Medulla oblongata (tissue), 1 donor: ENCODE results near the gene NOP9.

Experiments
- DNase-seq: peaks from one replicate; pipeline ENCODE4 v3.0.0-alpha.2; 2015; ENCODE audit errors: extremely low spot score

Gene NOP9

GRCh38 chr14:24283796-24284460, 15.7 kb upstream of the NOP9 start:
- DNase-seq, result no peak

GRCh38 chr14:24284501-24285035, 15.1 kb upstream of the NOP9 start:
- no peak for DNase-seq

GRCh38 chr14:24285351-24285750, 14.3 kb upstream of the NOP9 start:
- DNase-seq, result no peak

- DNase-seq, result no peak
Measured at GRCh38 chr14:24286996-24287395, 12.7 kb upstream of the NOP9 start.

DNA sequence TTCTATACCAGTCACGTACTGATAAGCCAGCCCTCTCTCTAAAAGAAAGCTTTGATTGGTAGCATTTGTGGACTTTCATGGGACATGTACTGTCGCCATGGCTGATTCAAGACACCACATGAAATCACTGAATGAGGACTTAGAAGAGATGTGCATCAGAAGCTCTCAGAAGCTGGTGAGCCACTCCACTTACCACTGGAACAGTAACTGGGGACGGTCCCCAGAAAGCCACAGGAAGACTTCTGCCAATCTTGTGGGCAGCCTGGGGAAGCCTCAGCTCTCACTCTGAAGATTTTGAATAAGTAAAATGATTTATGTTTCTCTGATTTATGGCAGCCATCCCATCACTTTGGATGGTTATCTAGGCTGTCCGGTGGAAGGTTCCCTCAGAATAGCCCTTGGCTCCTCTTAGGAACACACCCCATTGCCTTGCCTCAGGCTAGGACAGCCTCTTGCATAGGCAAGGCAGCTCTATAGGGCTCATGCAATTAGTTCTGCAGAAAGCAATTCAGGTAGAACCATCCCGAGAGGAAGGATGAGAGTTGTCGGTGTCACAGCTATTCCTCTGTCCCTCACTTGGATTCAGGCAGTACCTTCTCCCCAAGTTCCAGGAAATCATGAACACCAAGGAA, 9.9 kb upstream of the NOP9 start:
- DNase-seq, result no peak

GRCh38 chr14:24290746-24291145, 8.9 kb upstream of the NOP9 start:
- DNase-seq, result no peak

GRCh38 chr14:24291446-24292117, 8.1 kb upstream of the NOP9 start:
- no peak for DNase-seq

DNA sequence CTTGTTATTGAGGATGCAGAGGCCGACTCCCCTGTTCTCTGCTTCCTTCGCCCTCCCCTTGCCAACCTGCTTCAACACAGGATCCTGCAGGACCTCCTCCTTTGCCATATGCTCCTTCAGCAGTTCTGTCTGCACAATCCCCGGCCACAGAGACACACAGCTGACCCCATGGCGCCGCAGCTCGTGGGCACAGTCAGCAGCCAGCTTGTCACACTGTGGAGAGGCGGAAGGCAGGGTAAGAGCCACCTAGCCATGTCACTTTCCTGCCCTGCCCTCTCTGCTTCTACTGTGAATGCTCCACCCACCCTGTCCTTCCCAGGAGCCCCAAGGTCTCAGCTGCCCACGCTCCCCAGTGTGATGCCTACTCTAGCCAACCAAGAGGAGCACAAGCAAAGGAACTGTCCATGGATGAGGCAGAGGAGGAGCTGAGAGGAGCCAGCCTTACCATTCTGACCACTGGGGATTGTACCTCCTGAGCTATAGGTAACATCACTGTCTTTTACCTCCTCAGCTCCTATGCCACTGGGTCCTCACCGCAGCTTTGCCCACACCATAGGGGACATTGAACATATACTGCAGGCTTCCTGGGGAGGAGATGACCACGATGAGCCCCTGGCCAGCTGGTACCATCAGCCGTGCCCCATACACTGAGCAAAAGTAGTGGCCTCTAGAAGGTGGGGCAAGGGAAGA, 7.4 kb upstream of the NOP9 start:
- DNase-seq, result no peak

GRCh38 chr14:24293525-24293924, 6.1 kb upstream of the NOP9 start:
- DNase-seq, result no peak

GRCh38 chr14:24296341-24297157, 3.1 kb upstream of the NOP9 start:
- DNase-seq, result peak; percentile 82

GRCh38 chr14:24297190-24297964, 2.3 kb upstream of the NOP9 start:
- no peak for DNase-seq

DNA sequence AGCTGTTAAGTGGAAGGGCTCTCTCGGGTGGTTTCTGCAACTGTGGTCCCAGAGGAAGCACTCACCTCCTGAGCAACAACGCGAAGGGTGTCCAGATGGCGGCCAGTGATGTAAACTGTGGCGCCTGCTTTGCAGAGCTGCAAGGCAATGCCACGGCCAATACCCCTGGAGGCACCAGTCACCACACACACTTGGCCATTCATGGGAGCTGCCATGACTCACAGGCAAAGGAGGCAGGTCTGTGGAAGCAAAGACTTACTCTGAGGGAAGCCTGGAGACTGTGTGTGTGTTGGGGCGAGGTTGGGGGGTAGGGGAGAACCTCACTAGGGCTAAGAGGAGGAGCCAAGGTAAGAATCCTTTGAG, 777 bp upstream of the NOP9 start:
- DNase-seq, result no peak

GRCh38 chr14:24300326-24300980, 803 bp downstream of the NOP9 start:
- no peak for DNase-seq

- no peak for DNase-seq
Measured at GRCh38 chr14:24304019-24304387, 4.4 kb downstream of the NOP9 start.

DNA sequence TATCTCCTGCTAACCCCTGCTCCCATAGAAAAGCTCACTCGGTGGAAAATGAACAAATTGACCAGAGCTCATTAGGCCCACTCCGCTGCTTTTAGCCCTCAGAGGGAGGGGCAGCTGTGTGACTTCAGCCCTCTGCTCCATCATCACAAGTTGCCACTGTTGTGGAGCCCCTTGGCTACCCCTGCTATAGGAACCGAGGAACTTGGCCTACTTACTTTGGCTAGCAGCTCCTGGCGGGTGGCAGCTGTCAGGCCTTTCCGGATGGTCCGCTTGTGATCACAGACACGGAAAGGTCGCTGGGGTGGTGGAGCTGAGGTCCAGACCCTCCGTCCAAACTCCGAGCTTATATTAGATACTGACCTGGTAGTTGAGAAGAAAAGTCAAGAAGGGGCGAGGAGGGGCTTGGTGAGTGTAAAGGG, 7.5 kb downstream of the NOP9 start:
- no peak for DNase-seq

DNA sequence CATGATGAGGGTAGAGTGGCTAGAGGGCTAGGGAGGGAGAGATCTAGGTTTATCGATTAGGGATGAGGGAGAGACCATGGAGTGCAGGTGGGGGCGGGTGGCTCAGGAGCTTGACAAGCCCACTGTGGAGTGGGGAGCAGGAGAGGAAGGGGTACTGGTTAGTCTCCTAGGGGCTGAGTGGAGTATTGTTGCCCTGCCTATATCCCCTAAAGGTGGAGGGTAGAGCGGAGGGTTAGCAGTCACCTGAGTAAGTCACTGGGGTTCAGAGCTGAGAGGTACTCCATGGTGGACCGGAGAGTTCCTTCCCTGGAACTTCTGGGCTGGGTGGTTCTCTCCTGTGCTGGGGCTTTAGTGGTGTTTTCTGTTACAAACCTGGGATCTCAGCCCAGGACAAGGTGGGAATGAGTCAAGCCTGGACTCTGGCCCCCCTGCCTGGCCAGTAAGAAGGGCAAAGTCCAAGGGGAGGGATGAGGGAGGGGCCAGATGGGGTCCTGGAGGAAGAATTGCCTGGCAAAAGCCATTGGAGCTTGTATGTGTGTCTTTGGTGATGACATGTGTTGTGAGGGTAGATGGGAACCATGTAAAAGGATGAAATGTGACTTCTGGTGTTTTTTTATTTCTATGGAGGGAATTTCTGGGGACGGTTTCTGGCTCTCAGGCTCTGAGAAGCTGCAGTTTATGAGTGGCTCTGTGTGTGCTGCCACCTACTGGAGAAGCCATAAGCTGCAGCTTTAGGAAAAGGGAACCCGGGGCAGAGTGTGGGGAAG, 8.1 kb downstream of the NOP9 start, which contains the start of gene CIDEB:
Gene CIDEB, minus strand, starts transcription at position 403 of the 767 bp plus-strand sequence. Its CDS starts 119 bp downstream, at position 284.
- DNase-seq, result peak; percentile 80

DNA sequence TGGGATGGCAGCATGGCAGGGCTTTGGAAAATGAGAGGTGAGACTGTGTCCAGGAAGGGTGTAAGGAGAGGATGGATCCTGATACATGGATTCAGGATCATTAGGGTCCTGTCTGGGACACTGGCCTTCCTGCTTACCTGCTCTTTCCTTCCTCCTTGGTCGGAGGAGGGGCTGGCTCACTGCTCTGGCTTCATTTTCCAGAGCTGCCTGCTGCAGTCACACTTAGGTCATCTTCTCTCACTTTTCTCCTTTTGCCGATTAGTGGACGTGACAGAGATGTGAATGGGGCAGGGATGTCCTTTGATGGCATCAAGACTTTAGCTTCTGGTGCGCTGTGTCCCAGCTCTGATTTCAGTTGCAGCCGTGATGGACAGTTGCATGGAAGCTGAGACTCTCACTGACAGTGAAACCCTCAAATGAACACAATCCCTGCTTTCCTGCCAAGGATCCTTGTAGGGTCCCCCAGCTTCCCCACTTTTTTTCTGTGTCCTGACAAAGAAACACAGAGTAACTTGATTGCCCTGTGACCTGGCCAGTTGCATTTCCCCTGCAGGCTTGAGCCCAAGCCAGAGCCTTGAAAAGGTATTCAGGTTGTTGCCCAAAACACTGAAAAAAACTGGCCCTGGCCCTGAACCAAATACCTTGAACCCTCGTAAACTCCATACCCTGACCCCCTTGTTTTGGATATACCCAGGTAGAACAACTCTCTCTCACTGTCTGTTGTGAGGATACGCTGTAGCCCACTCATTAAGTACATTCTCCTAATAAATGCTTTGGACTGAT, 8.9 kb downstream of the NOP9 start:
- DNase-seq, result no peak

DNA sequence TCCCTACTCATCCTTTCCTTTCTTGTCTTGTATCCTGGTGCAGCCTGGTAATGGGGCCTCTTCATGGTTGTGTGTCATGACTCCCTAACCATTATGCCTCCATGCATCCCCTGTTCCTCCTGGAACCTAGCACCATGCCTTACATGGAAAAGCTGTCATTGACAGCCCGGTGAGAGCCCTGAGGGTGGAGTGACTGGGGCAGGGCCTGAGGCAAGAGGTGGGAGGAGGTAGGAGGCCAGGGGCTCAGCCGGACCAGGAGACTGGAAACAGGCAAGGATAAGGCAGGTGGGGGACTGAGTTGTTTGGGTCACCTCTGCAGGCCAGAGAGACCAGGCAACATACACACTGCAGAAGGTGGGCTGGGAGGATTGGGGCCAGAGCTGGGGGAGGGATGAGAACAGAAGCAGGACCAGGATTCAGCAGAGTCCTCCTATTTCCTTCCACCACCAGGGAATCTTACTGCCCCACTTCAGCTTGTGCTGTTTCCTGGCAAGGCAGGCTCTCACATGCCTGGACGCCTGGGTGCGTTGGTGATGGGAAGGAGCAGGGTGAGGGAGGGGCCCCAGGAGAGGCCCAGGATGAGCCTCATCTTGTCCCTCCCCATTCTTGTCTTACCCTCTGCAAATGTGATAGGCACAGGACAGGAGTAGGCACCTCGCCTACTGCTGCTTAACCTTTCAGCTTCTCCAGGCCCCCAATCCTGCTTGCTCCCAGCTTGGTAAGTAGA, 10.1 kb downstream of the NOP9 start, which contains the start of gene LTB4R2:
Gene LTB4R2, plus strand, starts transcription at position 603 of the 727 bp plus-strand sequence. CDS start 525 bp downstream, outside the sequence.
- no peak for DNase-seq
